ENCODE results near the gene MEGF11.
A peak's percentile ranks its signal among the peaks of the same experiment; 100 is the strongest.
"Not testable (repeated sequence)": the region's sequence is repeated elsewhere in the genome, so short reads cannot be mapped to it uniquely, and the experiment has no call there.

Gene MEGF11

DNA sequence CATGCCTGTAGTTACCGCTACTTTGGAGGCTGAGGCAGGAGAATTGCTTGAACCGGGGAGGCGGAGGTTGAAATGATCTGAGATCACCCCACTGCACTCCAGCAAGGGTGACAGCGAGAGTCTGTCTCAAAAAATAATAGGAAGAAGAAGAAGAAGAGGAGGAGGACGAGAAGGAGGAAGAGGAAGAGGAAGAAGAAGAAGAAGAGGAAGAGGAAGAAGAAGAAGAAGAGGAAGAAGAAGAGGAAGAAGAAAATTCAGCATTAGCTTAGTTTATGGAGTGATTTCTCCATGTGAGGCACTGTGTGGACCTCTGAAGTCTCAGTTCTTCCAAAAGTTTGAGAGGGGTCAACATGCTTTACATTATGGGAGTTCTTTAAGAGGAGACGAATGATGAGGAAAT is 17.4 kb upstream of the MEGF11 start:
- H3K36me3 ChIP-seq (ENCODE audit: control insufficient read depth, insufficient read depth, low read length, severe bottlenecking): no peaks in the 10 kb centered on the region
- no peak overlapping the region for H3K9ac ChIP-seq (ENCODE audit: low read length)
- H3K27me3 ChIP-seq (replicated peaks; ENCODE audit: control insufficient read depth, insufficient read depth, low read length): peaks cover 13% of the 10 kb centered on the region
- peaks cover 7% of the 10 kb centered on the region for H3K9me3 ChIP-seq (ENCODE audit: control insufficient read depth, low read length)
- no peak overlapping the region for H3K4me3 ChIP-seq (ENCODE audit: low read length)
- peaks cover 9% of the 10 kb centered on the region for H3K4me1 ChIP-seq (ENCODE audit: control insufficient read depth, insufficient read depth, low read length)
- no peak for DNase-seq (ENCODE audit: low read depth)

DNA sequence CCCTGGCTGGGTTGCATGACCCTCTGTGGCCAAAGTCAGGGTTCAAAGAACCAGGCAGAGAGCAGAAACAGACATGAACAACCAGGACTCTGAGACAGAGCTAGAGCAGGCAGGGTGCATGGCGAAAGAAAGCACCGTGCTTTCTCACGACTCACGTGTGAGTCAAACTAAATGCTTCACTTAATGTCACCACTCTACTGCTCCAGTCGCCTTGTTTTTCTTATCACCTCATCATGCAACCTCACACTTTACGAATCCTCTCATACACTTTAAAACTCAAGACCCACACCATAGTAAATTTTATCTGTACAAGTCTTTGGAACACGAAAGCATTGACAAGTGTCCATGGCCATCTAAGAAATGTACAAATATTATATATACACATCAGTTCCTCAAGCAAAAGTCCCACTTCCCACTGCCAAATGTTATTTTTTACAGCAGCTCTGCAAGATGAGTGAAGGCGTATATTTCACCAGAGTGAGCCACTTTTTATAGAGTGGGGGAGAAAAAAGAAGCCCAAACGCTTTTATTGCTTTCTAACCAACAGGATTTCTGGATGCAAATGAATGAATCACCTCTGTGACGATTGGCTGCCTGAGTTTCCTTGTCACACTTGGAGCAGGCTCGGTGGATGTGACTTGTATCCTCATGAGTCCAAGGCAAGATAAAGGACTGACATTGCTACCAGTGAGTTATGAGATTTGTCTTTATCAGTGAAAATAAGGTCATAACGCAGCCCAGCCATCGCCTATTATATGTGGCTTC is 16.0 kb upstream of the MEGF11 start:
- Histone ChIP-seq H3K9ac (ENCODE audit: low read length) (no peak overlapping the region), H3K4me3 (ENCODE audit: low read length) (no peak overlapping the region), H3K36me3 (ENCODE audit: control insufficient read depth, insufficient read depth, low read length, severe bottlenecking) (no peaks in the 10 kb centered on the region), H3K27me3 (replicated peaks; ENCODE audit: control insufficient read depth, insufficient read depth, low read length) (peaks cover 7% of the 10 kb centered on the region), H3K9me3 (ENCODE audit: control insufficient read depth, low read length) (no peaks in the 10 kb centered on the region), H3K4me1 (ENCODE audit: control insufficient read depth, insufficient read depth, low read length) (peaks cover 9% of the 10 kb centered on the region)
- DNase-seq (ENCODE audit: low read depth): peak; percentile 13

DNA sequence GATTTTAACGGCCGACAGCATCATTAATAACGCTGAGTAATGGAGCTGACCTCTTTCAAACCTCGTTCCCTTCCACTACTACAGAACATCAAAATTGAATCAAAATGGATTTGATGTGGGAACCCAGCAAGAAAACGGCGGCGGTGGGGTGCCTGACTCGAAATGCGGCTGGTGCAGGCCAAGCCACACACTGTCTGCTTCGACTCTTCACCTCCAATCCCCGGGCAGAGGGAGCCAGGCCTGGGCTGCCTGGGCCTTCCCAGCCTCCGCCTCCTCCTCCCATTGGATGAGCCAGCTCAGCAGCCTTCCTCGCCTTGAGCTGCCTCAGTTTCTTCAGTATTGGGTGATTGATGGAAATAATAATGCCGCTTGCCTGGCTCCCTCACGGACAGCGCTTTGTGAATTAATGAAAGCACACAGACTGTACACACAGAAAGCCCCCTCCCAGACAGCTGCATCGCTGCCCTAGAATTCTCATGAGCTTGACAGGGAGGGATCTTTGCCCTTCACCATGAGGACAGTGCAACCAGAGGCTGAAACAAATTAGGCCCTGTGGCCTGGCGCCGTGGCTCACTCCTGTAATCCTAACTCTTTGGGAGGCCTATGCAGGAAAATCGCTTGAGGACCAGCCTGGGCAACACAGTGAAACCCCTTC is 11.4 kb upstream of the MEGF11 start:
- peaks cover 4% of the 10 kb centered on the region for H3K9me3 ChIP-seq (ENCODE audit: control insufficient read depth, low read length)
- H3K4me1 ChIP-seq (ENCODE audit: control insufficient read depth, insufficient read depth, low read length): peaks cover 9% of the 10 kb centered on the region
- H3K27me3 ChIP-seq (replicated peaks; ENCODE audit: control insufficient read depth, insufficient read depth, low read length): peaks cover 32% of the 10 kb centered on the region
- H3K4me3 ChIP-seq (ENCODE audit: low read length): no peak overlapping the region
- H3K9ac ChIP-seq (ENCODE audit: low read length): no peak overlapping the region
- no peak for DNase-seq (ENCODE audit: low read depth)
- no peaks in the 10 kb centered on the region for H3K36me3 ChIP-seq (ENCODE audit: control insufficient read depth, insufficient read depth, low read length, severe bottlenecking)

DNA sequence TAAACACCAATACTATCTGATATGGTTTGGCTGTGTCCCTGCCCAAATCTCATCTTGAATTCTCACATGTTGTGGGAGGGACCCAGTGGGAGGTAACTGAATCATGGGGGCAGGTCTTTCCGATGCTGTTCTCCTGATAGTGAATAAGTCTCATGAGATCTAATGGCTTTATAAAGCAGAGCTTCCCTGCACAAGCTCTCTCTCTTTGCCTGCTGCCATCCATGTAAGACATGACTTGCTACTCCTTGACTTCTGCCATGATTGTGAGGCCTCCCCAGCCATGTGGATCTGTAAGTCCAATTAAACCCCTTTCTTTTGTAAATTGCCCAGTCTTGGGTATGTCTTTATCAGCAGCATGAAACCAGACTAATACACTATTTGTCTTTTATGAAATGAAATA is 9.3 kb upstream of the MEGF11 start:
- H3K36me3 ChIP-seq (ENCODE audit: control insufficient read depth, insufficient read depth, low read length, severe bottlenecking); H3K9ac ChIP-seq (ENCODE audit: low read length); DNase-seq (ENCODE audit: low read depth); H3K4me1 ChIP-seq (ENCODE audit: control insufficient read depth, insufficient read depth, low read length); H3K9me3 ChIP-seq (ENCODE audit: control insufficient read depth, low read length); H3K4me3 ChIP-seq (ENCODE audit: low read length): not testable (repeated sequence)
- peaks cover 38% of the 10 kb centered on the region for H3K27me3 ChIP-seq (replicated peaks; ENCODE audit: control insufficient read depth, insufficient read depth, low read length)

DNA sequence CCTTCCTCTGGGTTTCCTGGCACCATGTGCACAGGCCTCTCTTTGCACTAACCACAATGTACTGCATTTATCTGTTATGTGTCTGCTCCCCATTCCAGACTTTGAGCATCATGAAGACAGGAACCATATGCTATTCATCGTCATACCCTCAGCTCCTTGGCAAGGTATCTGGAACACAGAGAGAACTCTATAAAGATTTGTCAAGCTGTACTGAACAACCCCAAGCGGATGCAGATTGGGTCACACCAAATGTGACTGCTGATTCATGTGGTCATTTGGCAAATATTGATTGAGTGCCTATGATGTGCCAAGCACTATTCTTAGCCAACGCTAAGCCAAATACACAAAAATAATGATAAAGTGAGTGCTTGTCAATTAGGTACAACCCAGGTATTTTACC is 7.5 kb upstream of the MEGF11 start:
- H3K27me3 ChIP-seq (replicated peaks; ENCODE audit: control insufficient read depth, insufficient read depth, low read length): peaks cover 55% of the 10 kb centered on the region
- no peak overlapping the region for H3K9ac ChIP-seq (ENCODE audit: low read length)
- DNase-seq (ENCODE audit: low read depth): no peak
- H3K36me3 ChIP-seq (ENCODE audit: control insufficient read depth, insufficient read depth, low read length, severe bottlenecking): no peaks in the 10 kb centered on the region
- H3K4me1 ChIP-seq (ENCODE audit: control insufficient read depth, insufficient read depth, low read length): no peaks in the 10 kb centered on the region
- H3K4me3 ChIP-seq (ENCODE audit: low read length): no peak overlapping the region
- H3K9me3 ChIP-seq (ENCODE audit: control insufficient read depth, low read length): peaks cover 4% of the 10 kb centered on the region

DNA sequence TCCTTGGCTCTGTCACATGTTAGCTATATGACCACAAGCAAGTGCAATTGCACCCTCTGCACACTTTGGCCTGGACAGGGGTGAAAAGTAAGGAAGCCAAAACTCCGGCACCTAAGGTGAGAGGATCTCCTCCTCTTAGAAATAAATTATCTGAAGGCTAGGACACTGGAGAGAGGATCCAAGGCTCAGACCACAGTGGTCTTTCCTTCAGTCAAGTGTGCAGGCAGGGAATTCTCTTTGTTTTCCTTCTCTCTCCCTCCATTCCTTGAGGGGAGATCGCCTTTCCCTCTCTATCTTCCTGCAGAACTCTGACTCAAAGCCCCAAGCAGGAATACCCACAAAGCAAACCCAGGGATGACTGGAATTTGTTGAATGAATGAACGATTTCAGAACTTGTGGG is 3.1 kb upstream of the MEGF11 start:
- peaks cover 9% of the 10 kb centered on the region for H3K4me1 ChIP-seq (ENCODE audit: control insufficient read depth, insufficient read depth, low read length)

DNA sequence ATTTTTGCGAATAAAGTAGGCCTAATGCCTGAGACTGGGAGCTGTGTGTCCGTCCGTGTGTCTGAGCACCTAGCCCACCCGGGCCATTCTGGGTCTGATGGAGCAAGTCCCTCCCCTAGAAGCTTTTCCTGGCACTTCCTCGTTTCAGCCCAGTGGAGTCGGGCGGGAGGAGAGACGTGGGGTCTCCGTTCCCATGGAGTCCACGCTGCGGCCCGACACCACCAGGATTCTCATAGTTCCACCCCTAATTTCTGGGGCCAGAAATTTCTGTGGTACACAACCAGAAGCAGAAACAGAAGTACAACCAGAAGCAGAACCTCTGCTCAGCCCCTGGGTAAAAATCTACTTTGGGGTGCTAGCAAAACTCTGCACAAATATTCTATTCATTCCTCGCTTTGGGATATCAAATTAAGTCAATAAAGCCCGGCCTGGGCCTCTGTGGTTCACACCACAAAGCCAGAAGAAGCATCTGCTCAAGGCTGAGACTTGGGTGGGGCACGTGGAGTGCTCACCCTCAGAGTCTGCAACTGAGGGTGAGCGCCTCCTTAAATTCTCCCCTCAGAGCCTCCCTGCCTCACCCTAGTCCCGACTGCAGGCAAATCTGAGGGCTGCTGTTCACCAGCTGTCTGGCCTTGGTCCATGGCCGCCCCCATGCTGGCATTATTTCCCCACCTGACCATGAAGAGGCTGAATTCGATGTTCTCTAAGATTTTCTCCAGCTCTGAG is 1.6 kb upstream of the MEGF11 start:
- Histone ChIP-seq H3K9me3 (ENCODE audit: control insufficient read depth, low read length) (no peaks in the 10 kb centered on the region), H3K4me3 (ENCODE audit: low read length) (no peak overlapping the region), H3K27me3 (replicated peaks; ENCODE audit: control insufficient read depth, insufficient read depth, low read length) (peaks cover 71% of the 10 kb centered on the region), H3K9ac (ENCODE audit: low read length) (no peak overlapping the region), H3K36me3 (ENCODE audit: control insufficient read depth, insufficient read depth, low read length, severe bottlenecking) (no peaks in the 10 kb centered on the region), H3K4me1 (ENCODE audit: control insufficient read depth, insufficient read depth, low read length) (peaks cover 9% of the 10 kb centered on the region)
- no peak for DNase-seq (ENCODE audit: low read depth)

More for the DNA sequence above, 3.1 kb upstream of the MEGF11 start:
- no peaks in the 10 kb centered on the region for H3K9me3 ChIP-seq (ENCODE audit: control insufficient read depth, low read length)
- no peaks in the 10 kb centered on the region for H3K36me3 ChIP-seq (ENCODE audit: control insufficient read depth, insufficient read depth, low read length, severe bottlenecking)
- no peak overlapping the region for H3K4me3 ChIP-seq (ENCODE audit: low read length)
- DNase-seq (ENCODE audit: low read depth): no peak
- no peak overlapping the region for H3K9ac ChIP-seq (ENCODE audit: low read length)
- peaks cover 70% of the 10 kb centered on the region for H3K27me3 ChIP-seq (replicated peaks; ENCODE audit: control insufficient read depth, insufficient read depth, low read length)

DNA sequence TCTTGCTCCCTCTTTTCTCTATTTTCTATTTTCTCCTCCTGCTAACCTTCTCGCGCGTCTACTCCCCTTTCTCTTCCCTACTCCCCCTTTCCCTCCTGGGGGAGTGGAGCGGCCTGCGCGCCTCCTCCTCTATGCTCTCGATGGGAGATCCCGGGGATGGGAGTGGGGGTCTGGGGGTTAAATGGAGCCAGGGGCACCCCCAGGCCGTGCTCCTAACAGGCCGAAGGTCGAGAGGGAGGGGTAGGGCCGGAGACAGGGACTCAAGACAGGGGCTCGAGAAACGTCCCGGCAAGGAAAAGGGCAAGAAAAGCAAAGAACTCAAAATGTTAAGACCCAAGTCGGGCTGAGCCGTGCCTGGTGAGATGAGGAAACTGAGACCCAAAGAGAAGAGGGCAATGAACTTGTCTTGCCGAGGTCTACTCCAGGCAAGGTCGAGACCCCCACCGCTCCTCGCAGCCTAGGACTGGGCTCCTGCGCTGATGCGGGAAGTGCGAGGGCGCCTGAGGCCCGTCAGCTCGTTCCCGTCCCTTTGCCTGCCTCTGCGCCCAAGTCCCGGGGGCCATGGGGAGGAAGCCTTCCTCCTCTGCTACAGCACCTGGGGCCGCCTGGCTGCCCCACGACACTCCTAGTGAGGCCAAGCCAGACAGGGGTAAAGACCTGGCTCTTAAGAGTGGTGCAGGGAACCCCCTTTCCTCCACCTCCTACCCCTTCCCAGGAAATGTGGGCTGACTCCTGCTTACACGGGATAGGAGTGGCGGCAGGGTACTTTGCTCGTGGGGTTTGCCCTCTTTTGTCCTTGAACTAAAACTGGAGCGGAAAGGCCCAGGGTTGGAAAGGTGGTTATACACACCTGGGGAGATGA is 770 bp upstream of the MEGF11 start:
- no peaks in the 10 kb centered on the region for H3K9me3 ChIP-seq (ENCODE audit: control insufficient read depth, low read length)
- peaks cover 9% of the 10 kb centered on the region for H3K4me1 ChIP-seq (ENCODE audit: control insufficient read depth, insufficient read depth, low read length)
- H3K4me3 ChIP-seq (ENCODE audit: low read length): peak overlapping the region; percentile 70
- no peaks in the 10 kb centered on the region for H3K36me3 ChIP-seq (ENCODE audit: control insufficient read depth, insufficient read depth, low read length, severe bottlenecking)
- peaks cover 74% of the 10 kb centered on the region for H3K27me3 ChIP-seq (replicated peaks; ENCODE audit: control insufficient read depth, insufficient read depth, low read length)
- no peak for DNase-seq (ENCODE audit: low read depth)
- no peak overlapping the region for H3K9ac ChIP-seq (ENCODE audit: low read length)

DNA sequence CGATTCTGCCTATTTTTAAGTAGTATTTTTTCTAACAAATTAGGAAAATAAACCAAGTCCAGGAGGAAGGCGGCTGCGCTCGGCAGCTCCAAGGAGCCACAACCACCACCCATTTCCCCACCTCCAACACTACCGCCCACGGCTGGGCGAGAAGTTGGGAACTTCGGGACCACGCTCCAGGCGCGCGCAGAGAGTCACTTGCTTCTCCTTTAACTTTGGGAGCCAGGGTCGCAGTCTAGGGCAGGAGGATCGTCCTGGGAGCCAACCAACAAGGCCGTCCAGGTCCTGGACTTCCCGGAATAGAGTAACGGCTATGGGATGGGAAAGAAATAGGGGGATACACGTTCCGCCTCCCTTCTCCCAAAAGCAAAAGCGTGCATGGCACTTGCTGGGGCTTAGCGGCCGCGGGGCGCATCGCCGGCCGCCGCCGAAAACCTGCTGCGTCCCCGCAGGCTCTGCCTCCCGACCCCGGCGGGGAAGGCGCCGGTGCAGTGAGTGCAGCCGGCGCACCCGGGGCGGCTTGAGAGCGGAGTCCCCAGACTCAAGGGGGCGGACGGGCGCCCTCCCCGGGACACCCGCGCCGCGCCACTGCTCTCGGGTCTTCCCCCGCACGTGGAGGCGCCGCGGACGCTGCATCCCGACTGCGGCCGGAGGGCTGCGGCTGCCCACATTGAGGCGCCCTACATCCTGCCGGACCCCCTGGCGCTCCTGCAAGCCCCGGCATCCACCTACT is 699 bp downstream of the MEGF11 start:
- H3K4me3 ChIP-seq (ENCODE audit: low read length): peak overlapping the region; percentile 76
- H3K36me3 ChIP-seq (ENCODE audit: control insufficient read depth, insufficient read depth, low read length, severe bottlenecking): no peaks in the 10 kb centered on the region
- no peaks in the 10 kb centered on the region for H3K9me3 ChIP-seq (ENCODE audit: control insufficient read depth, low read length)
- peak; percentile 43 for DNase-seq (ENCODE audit: low read depth)
- peaks cover 9% of the 10 kb centered on the region for H3K4me1 ChIP-seq (ENCODE audit: control insufficient read depth, insufficient read depth, low read length)
- H3K27me3 ChIP-seq (replicated peaks; ENCODE audit: control insufficient read depth, insufficient read depth, low read length): peaks cover 83% of the 10 kb centered on the region
- no peak overlapping the region for H3K9ac ChIP-seq (ENCODE audit: low read length)

DNA sequence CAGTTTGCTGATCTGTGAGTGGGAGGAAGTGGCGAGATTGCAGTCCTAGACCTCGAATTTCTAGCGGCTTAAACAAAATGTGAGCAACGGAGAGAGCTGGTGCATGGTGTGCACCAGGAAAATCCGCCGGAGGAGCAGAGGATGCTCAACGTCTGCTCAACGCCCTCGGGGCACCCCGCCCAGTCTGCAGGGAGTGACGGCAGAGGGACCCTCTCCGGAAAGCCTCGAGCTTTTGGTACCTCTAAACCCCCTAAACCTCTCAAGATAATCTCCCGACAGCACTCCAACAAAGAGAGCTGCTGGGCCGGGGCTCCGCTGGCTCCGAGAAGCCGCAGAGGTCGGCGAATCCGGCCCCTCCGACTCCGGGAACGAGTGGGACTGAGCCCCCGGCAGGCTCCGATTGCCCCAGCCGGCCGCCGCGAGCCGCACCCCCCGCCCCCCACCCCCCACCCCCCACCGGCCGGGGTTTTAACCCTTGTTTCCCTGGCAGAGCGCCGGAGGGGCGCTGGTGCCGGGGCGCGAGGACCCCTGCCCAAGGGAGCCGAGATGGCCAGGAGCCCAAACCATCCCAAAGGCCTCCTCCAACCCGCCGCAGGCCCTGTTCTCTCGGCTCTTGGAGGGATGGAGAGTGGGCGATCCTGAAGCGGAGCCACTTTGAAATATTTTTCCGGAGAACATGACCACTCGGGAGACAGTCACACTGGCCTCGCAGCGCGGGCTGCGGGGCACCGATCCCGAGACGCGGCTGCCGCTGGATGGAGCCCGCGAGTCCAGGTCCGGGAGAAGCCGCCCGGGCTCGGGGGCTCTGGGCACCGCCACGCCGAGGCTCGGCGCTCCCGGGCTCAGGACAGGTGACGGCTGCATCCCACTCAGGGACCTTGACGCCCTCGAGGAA is 1.5 kb downstream of the MEGF11 start:
- DNase-seq (ENCODE audit: low read depth): peak; percentile 83
- Histone ChIP-seq H3K9ac (ENCODE audit: low read length) (no peak overlapping the region), H3K4me1 (ENCODE audit: control insufficient read depth, insufficient read depth, low read length) (peaks cover 9% of the 10 kb centered on the region), H3K27me3 (replicated peaks; ENCODE audit: control insufficient read depth, insufficient read depth, low read length) (peaks cover 80% of the 10 kb centered on the region), H3K4me3 (ENCODE audit: low read length) (peak overlapping the region; percentile 76), H3K36me3 (ENCODE audit: control insufficient read depth, insufficient read depth, low read length, severe bottlenecking) (no peaks in the 10 kb centered on the region), H3K9me3 (ENCODE audit: control insufficient read depth, low read length) (no peaks in the 10 kb centered on the region)
